NCI-H748 treated with DMSO at 0.1 percent for 48 hours (cell line): ENCODE measurements around the gene TRMT1L.
"Not testable (repeated sequence)": the region's sequence is repeated elsewhere in the genome, so short reads cannot be mapped to it uniquely, and the experiment has no call there.

Experiments used
- DNase-seq: peaks from one replicate; lab custom pipeline; 2025; lab: John Stamatoyannopoulos, UW

Gene TRMT1L, protein sequence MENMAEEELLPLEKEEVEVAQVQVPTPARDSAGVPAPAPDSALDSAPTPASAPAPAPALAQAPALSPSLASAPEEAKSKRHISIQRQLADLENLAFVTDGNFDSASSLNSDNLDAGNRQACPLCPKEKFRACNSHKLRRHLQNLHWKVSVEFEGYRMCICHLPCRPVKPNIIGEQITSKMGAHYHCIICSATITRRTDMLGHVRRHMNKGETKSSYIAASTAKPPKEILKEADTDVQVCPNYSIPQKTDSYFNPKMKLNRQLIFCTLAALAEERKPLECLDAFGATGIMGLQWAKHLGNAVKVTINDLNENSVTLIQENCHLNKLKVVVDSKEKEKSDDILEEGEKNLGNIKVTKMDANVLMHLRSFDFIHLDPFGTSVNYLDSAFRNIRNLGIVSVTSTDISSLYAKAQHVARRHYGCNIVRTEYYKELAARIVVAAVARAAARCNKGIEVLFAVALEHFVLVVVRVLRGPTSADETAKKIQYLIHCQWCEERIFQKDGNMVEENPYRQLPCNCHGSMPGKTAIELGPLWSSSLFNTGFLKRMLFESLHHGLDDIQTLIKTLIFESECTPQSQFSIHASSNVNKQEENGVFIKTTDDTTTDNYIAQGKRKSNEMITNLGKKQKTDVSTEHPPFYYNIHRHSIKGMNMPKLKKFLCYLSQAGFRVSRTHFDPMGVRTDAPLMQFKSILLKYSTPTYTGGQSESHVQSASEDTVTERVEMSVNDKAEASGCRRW

DNA sequence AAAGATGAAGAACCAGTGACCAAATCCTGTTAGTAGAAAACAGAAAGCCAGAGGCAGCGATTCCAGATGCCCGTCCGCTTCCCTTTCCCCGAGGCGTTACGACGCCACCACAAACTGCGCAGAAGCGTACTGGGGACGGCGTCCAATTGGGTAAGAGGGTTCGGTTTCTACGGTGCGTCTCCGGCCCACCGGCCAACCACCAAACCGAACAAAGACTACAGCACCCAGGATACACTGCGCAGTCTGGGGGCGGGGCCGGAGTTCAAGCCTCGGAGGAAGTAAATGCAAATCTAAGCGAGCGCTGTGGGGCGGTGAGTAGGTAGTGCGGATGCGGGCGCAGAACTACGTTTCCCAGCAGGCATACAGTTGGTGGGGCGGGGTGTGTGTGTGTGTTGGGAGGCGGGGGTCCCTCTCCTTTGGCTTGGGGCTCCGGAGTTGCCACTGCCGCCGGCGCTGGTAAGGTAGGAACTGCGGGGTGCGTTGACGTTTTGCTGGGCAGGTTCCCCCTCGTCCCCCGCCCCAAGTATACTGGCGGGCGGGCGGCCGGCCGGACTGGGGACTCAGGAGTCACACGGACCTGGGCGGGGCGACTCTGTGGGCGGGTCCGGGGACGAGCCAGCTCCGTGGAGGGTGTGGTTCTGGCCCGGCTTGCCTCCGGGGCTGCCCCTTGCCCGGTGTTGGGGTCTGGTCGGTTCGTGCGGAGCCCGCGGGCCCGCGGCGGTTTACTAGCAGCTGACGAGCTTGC is at the start of gene TRMT1L, which contains the start of gene SWT1:
Gene TRMT1L, minus strand, starts transcription at position 100 of the 745 bp plus-strand sequence. CDS start 241 bp downstream, outside the sequence.
Gene SWT1, plus strand, starts transcription at position 314 of the 745 bp plus-strand sequence. CDS start 3,675 bp downstream, outside the sequence.
- DNase-seq = peak; percentile 95

DNA sequence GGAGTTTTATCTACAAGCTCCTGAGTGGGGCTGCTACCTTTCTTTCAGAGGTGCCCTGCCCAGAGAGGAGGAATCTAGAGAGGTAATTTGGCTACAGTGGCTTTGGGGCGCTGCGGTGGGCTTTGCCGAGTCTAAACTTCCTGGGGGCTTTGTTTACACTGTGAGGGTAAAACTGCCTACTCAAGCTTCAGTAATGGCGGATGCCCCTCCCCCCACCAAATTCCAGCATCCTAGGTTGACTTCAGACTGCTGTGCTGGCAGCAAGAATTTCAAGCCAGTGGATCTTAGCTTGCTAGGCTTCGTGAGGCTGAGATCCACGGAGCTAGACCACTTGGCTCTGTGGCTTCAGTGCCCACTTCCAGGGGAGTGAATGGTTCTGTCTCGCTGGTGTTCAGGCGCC is 44.1 kb upstream of the TRMT1L start:
- no peak for DNase-seq

DNA sequence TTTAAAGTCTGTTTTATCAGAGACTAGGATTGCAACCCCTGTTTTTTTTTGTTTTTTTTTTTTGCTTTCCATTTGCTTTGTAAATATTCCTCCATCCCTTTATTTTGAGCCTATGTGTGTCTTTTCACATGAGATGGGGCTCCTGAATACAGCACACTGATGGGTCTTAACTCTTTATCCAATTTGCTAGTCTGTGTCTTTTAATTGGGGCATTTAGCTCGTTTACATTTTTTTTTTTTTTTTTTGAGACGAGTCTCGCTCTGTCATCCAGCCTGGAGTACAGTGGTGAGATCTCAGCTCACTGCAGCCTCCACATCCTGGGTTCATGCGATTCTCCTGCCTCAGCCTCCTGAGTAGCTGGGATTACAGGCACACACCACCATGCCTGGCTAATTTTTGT is 42.0 kb upstream of the TRMT1L start:
- DNase-seq = not testable (repeated sequence)

DNA sequence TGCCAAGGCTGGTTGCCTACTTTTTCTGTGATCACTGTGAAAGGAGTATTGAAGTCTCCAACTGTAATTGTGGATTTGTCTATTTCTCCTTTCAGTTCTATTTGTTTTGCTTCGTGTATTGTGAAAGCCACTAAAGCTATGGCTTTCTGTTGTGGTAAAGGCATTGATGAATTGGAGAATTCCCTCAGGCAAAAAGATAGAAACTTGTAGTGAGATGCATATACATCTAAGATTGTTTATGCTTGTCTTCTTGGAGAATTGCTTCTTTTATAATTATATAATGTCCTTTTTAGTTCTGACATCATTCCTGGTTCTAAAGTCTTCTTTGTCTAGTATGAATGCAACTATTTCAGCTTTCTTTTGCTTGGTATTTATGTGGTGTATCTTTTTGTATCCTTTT is 37.0 kb upstream of the TRMT1L start:
- DNase-seq = no peak

DNA sequence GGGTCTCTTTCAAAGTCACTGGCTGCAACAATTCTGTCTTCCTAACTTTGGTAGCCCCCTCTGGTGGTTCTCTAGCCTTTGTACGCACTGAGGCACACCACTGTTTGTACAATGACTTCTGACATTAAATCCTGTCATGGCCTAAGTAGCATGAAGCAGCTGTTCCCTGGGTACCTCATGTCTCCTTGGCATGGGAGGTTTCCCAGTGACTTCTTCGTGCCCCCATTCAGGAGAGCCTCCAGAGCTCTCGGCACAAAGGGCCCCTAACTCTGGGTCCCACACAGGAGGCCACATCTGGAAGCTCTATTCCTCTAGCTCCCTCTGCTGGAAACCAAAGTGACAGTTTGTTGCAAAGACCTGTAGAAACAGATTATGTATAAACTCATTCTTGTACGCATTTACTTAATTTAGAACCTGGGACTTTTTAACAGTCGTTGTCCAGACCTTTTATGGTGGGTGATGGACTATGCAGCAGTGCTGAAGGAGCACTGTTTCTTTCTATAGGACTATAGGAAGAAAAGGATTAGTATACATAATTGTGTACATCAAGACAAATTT is 13.6 kb upstream of the TRMT1L start:
- peak; percentile 48 for DNase-seq

DNA sequence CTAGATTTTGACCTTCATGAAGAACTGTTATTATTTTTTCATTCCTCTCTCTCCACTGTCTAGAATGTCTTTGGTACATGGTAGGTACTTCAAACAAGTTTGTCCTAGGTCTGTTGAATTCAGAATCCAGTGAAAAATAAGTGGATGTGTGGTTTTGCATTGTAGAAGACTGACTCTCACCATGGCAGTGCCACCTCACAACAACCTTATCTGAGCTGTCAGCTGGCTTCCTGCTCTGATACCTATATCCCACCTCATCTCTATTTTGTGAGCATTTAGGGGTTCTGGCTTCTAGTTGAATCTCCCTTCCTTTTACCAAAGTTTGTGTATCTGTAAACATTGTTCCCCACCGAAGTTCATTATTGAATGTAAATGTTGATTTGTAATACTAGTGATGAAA is 9.4 kb upstream of the TRMT1L start:
- no peak for DNase-seq

DNA sequence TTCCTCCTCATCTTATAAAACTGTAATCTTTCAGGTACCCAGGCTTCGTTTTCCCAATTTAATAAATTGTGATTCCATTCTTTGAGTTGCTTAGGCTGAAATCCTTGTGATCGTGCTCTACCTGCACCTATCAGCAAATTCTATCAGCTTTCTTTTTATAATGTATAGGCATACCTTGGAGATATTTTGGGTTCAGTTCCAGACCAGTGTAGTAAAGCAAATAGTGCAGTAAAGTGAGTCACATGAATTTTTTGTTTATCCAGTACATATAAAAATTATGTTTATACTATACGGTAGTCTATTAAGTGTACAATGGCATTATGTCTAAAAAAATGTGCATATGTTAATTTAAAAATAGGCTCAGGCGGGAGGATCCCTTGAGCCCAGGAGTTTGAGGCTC is 5.7 kb upstream of the TRMT1L start:
- no peak for DNase-seq

DNA sequence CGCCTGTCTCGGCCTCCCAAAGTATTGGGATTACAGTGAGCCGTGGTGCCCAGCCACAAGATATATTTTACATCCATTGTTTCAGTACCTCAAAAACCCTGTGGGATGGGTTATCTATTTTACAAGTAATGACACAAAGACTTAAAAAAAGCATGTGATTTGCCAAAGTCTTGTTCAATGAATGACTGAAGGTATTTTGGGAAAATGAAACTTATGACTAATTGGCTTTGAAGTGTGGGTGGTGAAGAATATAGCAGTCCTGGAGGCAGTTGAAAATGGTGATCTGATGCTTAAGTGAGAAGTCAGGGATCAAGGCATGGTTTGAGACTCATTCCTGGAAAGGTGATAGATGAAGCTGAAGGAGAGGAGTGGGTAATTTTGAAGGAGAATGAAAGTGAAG is 3.2 kb upstream of the TRMT1L start:
- no peak for DNase-seq

DNA sequence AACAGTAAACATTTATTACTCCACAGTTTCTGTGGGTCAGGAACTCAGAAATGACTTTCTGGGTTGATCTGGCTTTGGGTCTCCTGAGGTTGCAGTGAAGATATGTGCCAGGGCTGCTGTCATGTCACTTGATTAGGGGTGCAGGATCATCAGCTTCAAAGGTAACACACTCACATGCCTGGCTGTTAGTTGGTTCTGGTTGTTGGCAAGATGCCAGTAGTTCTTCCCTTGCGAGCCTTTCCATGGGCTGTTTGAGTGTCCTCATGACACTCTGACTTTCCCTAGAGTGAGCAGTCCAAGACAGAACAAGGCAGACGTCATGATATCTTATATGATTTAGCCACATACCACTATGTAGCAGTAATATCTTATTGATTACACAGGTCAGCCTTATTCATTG is 2.0 kb upstream of the TRMT1L start:
- DNase-seq = no peak

DNA sequence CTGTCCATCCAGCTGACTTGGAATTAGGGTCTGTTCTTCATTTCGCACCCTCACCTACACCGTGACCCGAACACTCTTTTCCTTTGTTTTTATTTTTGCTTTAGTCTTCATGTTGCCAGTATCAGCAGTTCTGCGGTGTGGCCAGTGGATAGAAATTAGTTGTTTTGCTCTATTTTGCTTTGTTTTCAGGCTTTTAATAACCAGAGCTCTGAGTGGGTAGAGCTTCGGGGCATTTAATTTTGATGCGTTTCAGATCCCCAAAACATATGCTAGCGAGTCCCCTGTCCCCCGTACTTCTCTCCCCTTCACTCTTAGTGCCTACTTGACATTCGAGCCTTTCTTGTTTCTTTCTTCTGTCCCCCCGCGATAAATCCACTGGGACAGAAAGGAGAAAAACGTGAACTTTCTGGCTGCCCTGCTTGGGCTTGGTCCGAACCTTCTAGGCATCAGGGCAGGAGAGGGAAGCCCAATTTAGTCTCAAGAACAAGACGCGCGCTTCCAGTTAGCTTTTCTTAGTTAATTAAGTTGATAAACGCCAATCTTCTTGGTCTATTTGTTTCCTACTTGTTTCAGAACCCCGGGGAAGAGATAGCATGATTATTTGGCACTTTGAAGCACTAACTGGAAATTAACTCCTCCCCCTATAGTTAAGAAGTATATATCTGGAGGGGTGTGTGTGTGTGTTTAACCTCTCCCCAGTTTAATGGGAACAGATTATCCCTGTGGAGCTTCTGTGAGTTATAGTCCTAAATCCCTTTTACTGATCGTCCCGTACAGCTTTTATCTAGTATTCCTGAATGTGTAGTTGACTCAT is 1.1 kb upstream of the TRMT1L start:
- peak; percentile 45 for DNase-seq

DNA sequence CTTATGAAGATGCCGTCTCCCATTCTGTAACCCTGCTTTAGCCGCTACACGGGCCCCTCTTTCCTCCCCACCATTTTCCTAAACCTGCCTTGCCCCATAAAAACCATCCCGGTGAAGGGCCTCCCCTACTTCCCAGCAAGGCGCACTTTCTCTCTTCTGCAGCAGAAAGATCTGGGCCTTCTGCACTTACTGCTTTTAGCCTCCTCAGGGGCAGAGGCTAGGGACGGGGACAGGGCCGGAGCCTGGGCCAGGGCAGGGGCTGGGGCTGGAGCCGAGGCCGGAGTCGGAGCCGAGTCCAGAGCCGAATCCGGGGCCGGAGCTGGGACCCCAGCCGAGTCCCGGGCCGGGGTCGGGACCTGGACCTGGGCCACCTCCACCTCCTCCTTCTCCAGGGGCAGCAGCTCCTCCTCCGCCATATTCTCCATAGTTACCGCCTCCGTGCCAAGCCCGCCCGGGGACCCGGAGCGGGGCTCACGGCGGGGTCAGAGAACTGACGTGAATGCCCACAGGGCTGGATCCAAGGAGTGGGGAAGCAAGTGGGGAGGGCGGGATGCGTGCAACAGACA is 382 bp downstream of the TRMT1L start:
- DNase-seq = no peak

DNA sequence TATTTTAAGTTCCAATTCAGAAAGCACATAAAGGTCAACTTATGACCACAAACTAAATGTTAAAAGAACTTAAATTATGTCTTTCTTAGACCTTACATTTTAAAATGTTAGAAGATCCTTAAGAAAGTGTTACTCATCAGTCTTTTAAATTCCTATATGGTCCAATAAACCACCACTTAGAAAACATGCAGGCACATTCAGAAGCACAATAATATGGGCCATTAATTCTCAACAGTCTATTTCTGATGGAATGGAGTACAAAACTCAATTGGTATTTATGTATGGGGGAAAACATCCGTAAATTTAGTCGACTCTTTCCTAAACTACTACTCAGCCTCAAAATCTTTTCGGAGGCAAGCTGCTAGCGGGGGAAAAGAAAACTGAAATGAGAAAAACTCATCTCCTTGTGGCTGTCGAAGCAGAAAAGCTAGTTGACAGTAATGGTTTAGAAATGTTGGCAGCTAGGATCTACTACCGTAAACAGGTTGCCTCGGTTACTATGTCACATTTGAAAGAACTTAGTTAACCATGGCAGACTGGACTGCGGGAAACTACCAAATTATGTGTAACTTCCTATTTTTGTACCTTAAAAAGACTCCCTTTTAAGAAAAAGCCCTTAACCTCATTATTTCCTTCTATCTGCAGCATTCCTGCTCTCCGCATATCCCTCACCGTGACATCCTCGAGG is 1.0 kb downstream of the TRMT1L start:
- DNase-seq = peak; percentile 1

DNA sequence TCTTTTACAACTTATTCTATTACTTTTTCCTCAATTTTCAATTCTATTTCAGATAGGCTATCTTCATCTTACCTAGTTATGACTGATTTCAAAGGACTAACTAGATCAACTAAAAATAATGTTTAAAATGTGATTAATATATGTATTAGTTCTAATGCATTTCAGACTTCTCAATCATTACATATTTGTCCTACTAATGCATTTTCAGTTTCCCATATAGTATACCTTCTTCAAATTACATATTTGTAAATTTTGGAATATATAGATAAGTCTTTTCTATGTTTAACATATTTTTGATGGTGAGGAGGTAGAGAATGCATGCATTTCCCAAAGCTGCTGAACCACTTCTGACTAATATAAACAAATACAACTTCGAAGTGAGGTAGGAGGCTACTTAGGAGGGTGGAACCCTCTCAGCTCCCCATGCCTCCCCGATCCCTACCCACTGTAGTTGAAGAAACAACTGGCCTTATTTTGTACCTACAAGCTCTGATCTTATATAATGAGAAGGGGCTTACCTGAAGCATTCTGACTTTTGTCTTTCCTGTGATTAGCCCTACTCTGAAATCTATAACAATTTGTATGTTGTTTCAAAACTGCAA is 1.7 kb downstream of the TRMT1L start:
- DNase-seq = no peak

DNA sequence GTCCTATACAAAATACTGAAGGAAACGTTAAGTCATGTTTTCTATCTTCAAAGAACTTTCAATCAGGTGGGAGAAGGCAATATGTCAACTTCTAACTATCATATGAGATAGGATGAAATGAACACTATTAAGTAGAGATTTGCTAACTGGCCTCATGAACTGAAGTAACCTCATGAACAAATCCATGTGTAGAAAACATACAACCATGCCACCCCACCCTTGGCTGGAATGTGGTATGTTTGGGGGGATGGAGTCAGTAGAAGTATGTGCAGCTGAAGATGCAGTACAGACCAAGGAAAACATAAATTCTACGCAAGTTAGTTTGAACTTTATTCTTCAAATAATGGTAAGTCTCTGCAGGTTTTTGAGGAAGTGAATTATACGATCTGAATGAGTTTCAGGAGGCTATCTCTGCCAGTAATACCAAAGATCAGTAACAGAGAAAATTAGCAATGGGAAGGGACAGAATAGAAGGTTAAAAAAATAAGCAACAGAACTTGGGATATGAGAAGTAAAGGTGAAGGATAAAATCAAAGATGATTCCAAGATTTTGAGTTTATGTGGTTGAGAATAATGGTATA is 4.5 kb downstream of the TRMT1L start:
- no peak for DNase-seq

DNA sequence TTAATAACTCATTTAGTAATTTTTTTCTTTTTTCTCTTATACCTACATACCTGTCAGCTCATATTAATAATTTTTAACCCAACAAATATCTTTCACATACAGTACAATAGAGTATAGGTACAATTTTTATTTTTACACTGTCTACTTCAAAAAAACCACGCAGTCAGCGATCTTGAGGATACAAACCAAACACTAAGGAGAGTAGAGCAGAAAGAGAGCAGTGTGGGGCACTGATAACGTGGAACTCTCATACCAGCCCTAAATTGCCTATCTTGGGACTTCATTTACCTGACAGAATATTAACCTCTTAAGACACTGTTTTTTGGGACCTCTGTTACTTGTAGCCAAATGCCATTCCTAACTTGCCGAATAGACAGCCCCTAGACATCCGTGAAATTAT is 5.5 kb downstream of the TRMT1L start:
- DNase-seq = no peak

DNA sequence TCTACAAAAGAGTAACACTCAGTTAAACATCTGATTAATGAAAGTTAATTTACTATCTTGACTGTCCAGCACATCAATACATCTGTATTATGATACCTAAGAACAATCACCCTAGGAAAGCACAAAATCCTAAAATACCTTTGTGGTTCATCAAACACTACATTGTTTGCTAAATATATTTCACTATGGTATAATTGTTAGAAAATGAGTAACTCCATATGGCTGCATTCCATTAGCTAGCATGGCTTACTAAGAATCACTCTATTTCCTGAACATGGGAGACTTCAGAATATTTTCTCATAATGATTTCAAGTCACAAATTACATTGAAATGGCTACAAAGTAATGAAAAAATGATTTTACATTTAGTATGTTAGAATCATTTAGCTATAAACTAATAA is 12.5 kb downstream of the TRMT1L start:
- no peak for DNase-seq

DNA sequence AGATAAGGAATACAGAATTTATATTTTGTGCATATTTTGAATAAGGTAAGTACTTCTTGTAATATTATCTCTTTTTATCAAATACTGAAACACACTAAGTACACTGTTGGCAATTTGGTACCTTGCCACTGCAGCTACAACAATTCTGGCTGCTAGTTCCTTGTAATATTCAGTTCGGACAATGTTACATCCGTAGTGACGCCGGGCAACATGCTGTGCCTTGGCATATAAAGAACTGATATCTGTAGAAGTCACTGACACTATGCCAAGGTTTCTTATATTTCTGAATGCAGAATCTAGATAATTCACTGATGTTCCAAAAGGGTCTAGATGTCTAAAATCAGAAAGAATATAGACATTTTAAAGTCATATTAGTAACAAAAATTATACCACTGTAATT is 17.5 kb downstream of the TRMT1L start:
- no peak for DNase-seq

DNA sequence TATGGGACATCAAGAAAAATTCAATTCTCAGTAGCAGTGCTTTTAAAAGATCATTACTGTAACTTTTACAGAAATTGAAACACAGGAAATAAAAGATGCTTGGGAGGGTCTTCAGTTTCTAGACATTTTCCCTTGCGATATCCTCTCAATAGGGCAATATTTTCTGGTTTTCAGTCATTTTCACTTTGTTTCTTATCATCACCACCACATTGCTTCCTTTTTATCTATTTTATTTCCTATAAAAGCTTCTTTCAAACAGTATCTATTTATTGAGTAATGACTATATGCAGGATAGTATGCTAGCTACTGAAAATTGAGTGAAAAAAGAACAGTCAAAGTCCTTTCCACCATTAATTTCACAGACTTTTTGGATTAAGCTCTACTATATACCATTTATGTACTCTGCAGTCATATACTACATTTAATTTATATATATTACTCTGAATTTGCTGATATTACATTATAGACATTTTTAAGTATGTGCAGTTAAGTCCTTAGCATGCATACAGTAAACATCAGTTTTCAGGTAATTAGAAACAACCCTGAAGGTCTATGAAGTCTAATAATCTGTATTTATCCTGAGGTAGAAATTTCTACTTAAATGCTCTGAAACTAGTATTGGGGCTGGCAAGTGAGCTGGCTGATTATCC is 18.7 kb downstream of the TRMT1L start:
- no peak for DNase-seq

DNA sequence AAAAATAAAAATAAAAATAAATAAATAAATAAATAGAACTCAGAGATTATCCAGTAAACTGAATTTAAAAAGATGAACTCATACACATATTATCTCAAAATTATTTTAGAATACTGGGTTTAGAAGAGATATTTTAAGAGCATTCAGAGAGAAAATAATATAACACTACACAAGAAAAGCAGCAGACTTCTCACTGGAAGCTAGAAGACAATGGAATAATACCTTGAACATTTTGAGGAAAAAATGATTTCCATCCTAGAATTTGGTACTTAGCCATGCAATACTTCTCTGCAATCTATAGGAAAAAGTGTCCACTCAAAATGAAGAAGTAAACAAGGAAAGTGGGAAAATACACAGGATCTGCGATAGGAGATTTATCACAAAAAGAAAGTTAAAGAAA is 24.2 kb downstream of the TRMT1L start:
- DNase-seq = no peak
